Kidney epithelial cell (primary cell): Measurements from ENCODE around the gene GTSF1L. TPM values are rescaled to one million over a fixed set of nuclear protein-coding genes. Genes with fewer than 3 reads are reported as not detected.

Experiments
- DNase-seq: peaks from one replicate; pipeline ENCODE4 v3.0.0-alpha.2; 2010; ENCODE audit warnings: low read depth
- H3K27me3 ChIP-seq: 2 replicates; pipeline ENCODE4 v1.6.0; 2011; ENCODE audit warnings: low read length; ENCODE audit not compliant: control insufficient read depth, insufficient read depth
- H3K36me3 ChIP-seq: 2 replicates; pipeline ENCODE4 v1.5.1; 2011; ENCODE audit warnings: low read length; ENCODE audit not compliant: control insufficient read depth, insufficient read depth
- H3K4me3 ChIP-seq: 2 replicates; pipeline ENCODE4 v1.5.1; 2011; ENCODE audit warnings: low read depth, mild to moderate bottlenecking, control low read depth, low read length
- total RNA-seq: library from RNA; depleted of rRNA; stranded (reverse); fragments of >200 nt; gene quantifications from 2 replicates; pipeline ENCODE4 v1.2.3, GENCODE V29; 2015
- TF ChIP-seq, protein P1 (sequence below): IDR thresholded peaks from 2 replicates; pipeline ENCODE4 v1.5.1; 2011; ENCODE audit warnings: mild to moderate bottlenecking, moderate library complexity, low read length, control low read depth, inconsistent platforms; ENCODE audit not compliant: insufficient read depth, poor library complexity, severe bottlenecking

GTSF1L gene
- total RNA-seq, 1 donor from 2014 or later = not detected

DNA sequence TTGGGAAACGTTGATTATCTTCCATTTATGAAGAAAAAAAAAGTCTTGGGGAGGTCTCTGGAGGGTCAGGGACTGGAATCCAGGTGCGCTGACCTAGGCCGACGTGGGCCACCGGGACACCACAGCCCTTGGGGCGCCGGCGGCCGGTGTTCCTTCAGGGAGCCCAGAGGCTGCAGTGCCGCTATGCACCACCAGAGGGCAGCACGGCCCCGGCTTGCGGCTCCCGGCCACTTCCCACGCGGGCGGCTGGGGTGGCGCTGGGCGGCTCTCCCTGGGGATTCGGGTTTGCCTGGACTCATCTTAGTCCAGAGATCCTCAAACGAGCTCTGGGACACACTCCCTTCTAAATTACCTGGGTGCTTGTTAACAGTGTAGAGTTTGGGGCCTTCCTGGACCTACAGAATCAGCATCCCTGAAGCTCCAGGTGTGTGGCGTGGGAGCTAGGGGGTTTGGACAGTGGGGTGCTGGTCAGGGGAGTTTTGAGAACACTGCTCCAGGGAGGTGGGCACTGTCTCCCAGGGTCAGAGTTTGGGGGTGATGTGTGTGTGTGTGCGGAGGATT is 23.0 kb upstream of the GTSF1L start:
- Histone ChIP-seq H3K36me3 (no peaks in the 10 kb centered on the region), H3K27me3 (no peaks in the 10 kb centered on the region), H3K4me3 (no peak overlapping the region)
- no peak for DNase-seq
- TF ChIP-seq, protein P1, sequence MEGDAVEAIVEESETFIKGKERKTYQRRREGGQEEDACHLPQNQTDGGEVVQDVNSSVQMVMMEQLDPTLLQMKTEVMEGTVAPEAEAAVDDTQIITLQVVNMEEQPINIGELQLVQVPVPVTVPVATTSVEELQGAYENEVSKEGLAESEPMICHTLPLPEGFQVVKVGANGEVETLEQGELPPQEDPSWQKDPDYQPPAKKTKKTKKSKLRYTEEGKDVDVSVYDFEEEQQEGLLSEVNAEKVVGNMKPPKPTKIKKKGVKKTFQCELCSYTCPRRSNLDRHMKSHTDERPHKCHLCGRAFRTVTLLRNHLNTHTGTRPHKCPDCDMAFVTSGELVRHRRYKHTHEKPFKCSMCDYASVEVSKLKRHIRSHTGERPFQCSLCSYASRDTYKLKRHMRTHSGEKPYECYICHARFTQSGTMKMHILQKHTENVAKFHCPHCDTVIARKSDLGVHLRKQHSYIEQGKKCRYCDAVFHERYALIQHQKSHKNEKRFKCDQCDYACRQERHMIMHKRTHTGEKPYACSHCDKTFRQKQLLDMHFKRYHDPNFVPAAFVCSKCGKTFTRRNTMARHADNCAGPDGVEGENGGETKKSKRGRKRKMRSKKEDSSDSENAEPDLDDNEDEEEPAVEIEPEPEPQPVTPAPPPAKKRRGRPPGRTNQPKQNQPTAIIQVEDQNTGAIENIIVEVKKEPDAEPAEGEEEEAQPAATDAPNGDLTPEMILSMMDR = peak; percentile 98

DNA sequence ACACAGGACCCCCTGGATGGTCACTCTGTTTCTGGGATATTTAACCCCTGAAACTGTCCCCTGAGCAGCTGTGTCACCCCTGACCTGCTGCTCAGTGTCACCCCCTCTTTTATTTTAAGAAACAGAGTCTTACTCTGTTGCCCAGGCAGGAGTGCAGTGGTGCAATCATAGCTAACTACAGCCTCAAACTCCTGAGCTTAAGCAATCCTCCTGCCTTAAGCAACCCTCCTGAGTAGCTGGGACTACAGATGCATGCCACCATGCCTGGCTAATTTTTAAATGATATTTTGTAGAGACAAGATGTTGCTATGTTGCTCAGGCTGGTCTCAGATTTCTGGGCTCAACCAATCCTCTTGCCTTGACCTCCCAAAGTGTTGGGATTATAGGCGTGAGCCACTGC is 21.5 kb upstream of the GTSF1L start:
- TF ChIP-seq, protein P1 = no peak
- no peak for DNase-seq
- Histone ChIP-seq H3K4me3 (no peak overlapping the region), H3K27me3 (no peaks in the 10 kb centered on the region), H3K36me3 (no peaks in the 10 kb centered on the region)

DNA sequence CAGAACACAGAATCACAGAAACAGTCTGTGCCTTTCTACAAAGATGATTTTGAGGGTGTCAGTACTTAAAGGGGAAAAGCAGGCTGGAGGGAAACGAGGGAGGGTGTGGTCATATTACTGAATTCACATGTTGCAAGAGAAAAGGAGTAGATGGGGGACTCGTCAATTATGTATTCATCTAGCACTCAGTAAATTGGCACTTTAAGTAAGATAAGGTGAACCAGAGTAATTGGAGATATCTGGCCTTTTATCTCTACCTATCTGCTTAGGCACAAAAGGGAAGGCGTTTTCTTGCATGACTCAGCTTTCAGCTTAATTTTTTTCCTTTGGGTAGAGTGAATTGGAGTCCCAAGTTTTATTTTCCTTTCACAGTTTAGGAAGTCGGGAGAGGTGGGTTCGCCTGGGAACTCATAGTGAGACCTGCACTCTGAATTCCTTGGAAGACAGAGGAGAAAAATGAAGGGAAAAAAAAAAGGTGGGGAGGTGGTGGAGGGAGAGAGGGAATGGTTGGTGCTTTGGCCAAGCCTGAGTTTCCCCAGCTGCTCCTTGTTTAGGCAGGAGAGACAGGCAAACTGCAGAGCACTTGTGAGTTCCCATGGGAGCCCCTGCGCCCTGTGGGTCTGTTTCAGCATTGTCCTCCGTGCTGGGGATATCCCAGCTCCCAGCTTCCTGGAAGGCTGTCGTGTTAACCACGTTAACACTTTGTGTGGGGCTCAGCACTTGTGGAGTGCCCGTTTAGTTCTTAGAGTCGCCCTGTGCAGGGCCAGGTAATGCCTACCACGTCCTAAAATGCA is 19.7 kb upstream of the GTSF1L start:
- Histone ChIP-seq H3K4me3 (no peak overlapping the region), H3K27me3 (no peaks in the 10 kb centered on the region), H3K36me3 (no peaks in the 10 kb centered on the region)
- no peak for DNase-seq
- TF ChIP-seq, protein P1 = no peak

DNA sequence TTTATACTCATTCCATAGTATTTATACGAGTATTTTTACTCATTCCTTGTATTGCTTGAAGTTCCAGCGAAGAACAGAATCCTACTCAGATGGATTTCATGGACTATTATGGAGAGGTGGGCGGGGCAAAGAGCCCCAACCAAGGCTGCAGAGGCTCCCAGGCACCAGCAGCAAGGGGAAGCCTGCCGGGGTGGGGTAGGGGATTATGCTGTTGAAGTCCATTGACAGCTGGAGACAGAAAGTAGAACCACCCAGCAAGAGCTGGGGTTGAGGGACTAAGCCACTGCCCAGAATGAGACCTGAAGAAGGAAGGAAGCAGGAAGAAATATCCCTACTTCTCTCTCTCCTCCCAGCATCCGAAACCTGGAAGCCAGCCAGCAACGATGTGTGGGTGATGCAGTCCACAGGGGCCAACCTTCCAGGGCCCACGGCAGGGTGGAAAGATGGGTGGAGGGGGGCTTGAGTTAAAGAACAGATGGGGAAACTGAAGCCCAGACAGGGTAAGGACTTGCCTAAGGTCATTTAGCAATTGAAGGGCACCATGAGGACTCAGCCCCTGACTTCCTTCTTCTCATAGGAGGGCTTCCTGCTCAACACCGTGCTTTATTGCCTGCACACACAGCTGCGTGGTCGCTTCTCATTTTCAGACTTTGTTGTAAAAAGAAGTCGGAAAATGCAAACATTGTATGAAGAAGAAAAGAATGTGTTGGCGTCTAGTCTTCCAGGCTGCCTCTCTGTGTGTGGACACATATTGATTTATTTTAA is 18.3 kb upstream of the GTSF1L start:
- H3K4me3 ChIP-seq = no peak overlapping the region
- no peaks in the 10 kb centered on the region for H3K36me3 ChIP-seq
- no peak for DNase-seq
- H3K27me3 ChIP-seq = no peaks in the 10 kb centered on the region
- TF ChIP-seq, protein P1 = no peak

- H3K4me3 ChIP-seq = no peak overlapping the region
- H3K27me3 ChIP-seq = no peaks in the 10 kb centered on the region
- TF ChIP-seq, protein P1 = no peak
- H3K36me3 ChIP-seq = no peaks in the 10 kb centered on the region
- no peak for DNase-seq
These were observed 17.4 kb upstream of the GTSF1L start for GRCh38 chr20:43744151-43744611.
